ENCODE results near the gene GLI2.

Gene GLI2

GRCh38 chr2:120783969-120784372 is 48.3 kb downstream of the GLI2 start:
- Histone ChIP-seq H3K4me1 (ENCODE audit: insufficient read depth, low read length, poor library complexity, severe bottlenecking) (peaks cover 12% of the 10 kb centered on the region), H3F3A (ENCODE audit: low read depth) (no peaks in the 10 kb centered on the region), H3K4me3 (ENCODE audit: low read length, poor library complexity, severe bottlenecking) (no peak overlapping the region), H3K4me2 (ENCODE audit: low read depth, low read length, poor library complexity, severe bottlenecking) (peak overlapping the region; percentile 51), H2AFZ (ENCODE audit: low read length) (no peak overlapping the region), H3K36me3 (ENCODE audit: insufficient read depth, low read length) (no peaks in the 10 kb centered on the region), H3K9me3 (ENCODE audit: insufficient read depth, low read depth, low read length) (no peaks in the 10 kb centered on the region), H4K20me1 (ENCODE audit: insufficient read depth, low read length, poor library complexity, severe bottlenecking) (no peaks in the 10 kb centered on the region), H3K9me2 (replicated peaks; ENCODE audit: low read depth, low read length) (no peaks in the 10 kb centered on the region), H3K9ac (ENCODE audit: low read depth, low read length, poor library complexity, severe bottlenecking) (no peak overlapping the region), H3K79me2 (ENCODE audit: insufficient read depth, low read length) (no peaks in the 10 kb centered on the region), H3K27me3 (ENCODE audit: insufficient read depth, low read length, poor library complexity, severe bottlenecking) (no peaks in the 10 kb centered on the region)
- TF ChIP-seq EZH2phosphoT487 (IDR thresholded peaks at IDR 0.05; ENCODE audit: borderline replicate concordance): no peak
- no peak for TF ChIP-seq CTCF (conservative IDR thresholded peaks at IDR 0.05; ENCODE audit: low read length)

Data from Loucy (cell line).